GM12873 (cell line): ENCODE measurements around the gene ADAM10.

Experiments
- CTCF ChIP-seq: IDR thresholded peaks from 2 replicates; pipeline ENCODE4 v1.5.1; 2012; ENCODE audit warnings: low read depth, mild to moderate bottlenecking, moderate library complexity, low read length, control low read depth; ENCODE audit not compliant: insufficient read depth; ENCODE audit errors: missing control alignments

Gene ADAM10

GRCh38 chr15:58608129-58608590, 141.3 kb downstream of the ADAM10 start:
- TF ChIP-seq CTCF = no peak

GRCh38 chr15:58606577-58607080, 142.9 kb downstream of the ADAM10 start:
- TF ChIP-seq CTCF = no peak

- no peak for TF ChIP-seq CTCF
Measured at GRCh38 chr15:58605931-58606530, 143.5 kb downstream of the ADAM10 start.

GRCh38 chr15:58604455-58604923, 145.0 kb downstream of the ADAM10 start:
- no peak for TF ChIP-seq CTCF

GRCh38 chr15:58602823-58603222, 146.7 kb downstream of the ADAM10 start:
- TF ChIP-seq CTCF = no peak

GRCh38 chr15:58598829-58599210, 150.7 kb downstream of the ADAM10 start:
- no peak for TF ChIP-seq CTCF

GRCh38 chr15:58597943-58598828, 151.3 kb downstream of the ADAM10 start:
- TF ChIP-seq CTCF = no peak
